HepG2 (cell line): ENCODE measurements around the gene DHRS1. TPM values are rescaled to one million over a fixed set of nuclear protein-coding genes. Genes with fewer than 3 reads are reported as not detected.

Experiments
- ARNT ChIP-seq: fragments of 450-650 bp; IDR thresholded peaks from 2 replicates; pipeline ENCODE4 v1.6.1; 2017
- ATF2 ChIP-seq: sonication (generic); formaldehyde crosslinking; IDR thresholded peaks from 2 replicates; pipeline ENCODE4 v1.4.0; 2020; ENCODE audit warnings: missing genetic modification reagents
- CENPX ChIP-seq: sonication (generic); formaldehyde crosslinking; IDR thresholded peaks from 2 replicates; pipeline ENCODE4 v1.9.0; 2021; ENCODE audit warnings: mild to moderate bottlenecking, missing genetic modification reagents, moderate library complexity
- CREB1 ChIP-seq, 2 experiments: fragments of 450-650 bp in 1 of 2; IDR thresholded peaks; 2 replicates each; pipeline ENCODE4 v1.6.1; 2016 to 2017; ENCODE audit warnings: control low read depth in 1 of 2, mild to moderate bottlenecking in 1 of 2, missing compliant biosample characterization in 1 of 2, missing genetic modification characterization in 1 of 2
- ETV5 ChIP-seq: IDR thresholded peaks from 2 replicates; pipeline ENCODE4 v1.6.1; 2018; ENCODE audit warnings: missing biosample characterization, missing genetic modification reagents, inconsistent platforms, borderline replicate concordance
- HNRNPLL ChIP-seq: fragments of 200-400 bp; formaldehyde crosslinking; IDR thresholded peaks from 2 replicates; pipeline ENCODE4 v1.6.1; 2017; ENCODE audit warnings: mild to moderate bottlenecking, low read depth, low read length; ENCODE audit not compliant: poor library complexity, severe bottlenecking
- HOMEZ ChIP-seq: IDR thresholded peaks from 2 replicates; pipeline ENCODE4 v1.6.1; 2016; ENCODE audit warnings: low read depth
- KDM1A ChIP-seq: IDR thresholded peaks from 2 replicates; pipeline ENCODE4 v1.6.1; 2016; ENCODE audit warnings: missing compliant biosample characterization
- MATR3 ChIP-seq: sonication (generic); formaldehyde crosslinking; IDR thresholded peaks from 2 replicates; pipeline ENCODE4 v1.4.0; 2020; ENCODE audit warnings: missing genetic modification reagents
- MLX ChIP-seq: IDR thresholded peaks from 2 replicates; pipeline ENCODE4 v1.6.1; 2016
- MZF1 ChIP-seq: sonication (generic); formaldehyde crosslinking; IDR thresholded peaks from 2 replicates; pipeline ENCODE4 v1.8.1; 2023; ENCODE audit warnings: mild to moderate bottlenecking, missing genetic modification reagents, borderline replicate concordance
- NFIB ChIP-seq: sonication (generic); formaldehyde crosslinking; IDR thresholded peaks from 2 replicates; pipeline ENCODE4 v1.9.0; 2021; ENCODE audit warnings: missing genetic modification reagents, mild to moderate bottlenecking, borderline replicate concordance
- PHF21A ChIP-seq: sonication (generic); formaldehyde crosslinking; IDR thresholded peaks from 2 replicates; pipeline ENCODE4 v1.5.0; 2020; ENCODE audit warnings: mild to moderate bottlenecking, missing genetic modification reagents
- RBM22 ChIP-seq: fragments of 200-400 bp; formaldehyde crosslinking; optimal IDR thresholded peaks from 2 replicates; pipeline ENCODE3; 2017; ENCODE audit warnings: mild to moderate bottlenecking, low read length, moderate library complexity
- REXO4 ChIP-seq: sonication (generic); formaldehyde crosslinking; IDR thresholded peaks from 2 replicates; pipeline ENCODE4 v1.8.0; 2022; ENCODE audit warnings: missing genetic modification reagents, mild to moderate bottlenecking, borderline replicate concordance
- SNAPC2 ChIP-seq: sonication (generic); formaldehyde crosslinking; IDR thresholded peaks from 2 replicates; pipeline ENCODE4 v1.8.1; 2022; ENCODE audit warnings: mild to moderate bottlenecking, missing genetic modification reagents
- TBP ChIP-seq: sonication (generic); formaldehyde crosslinking; IDR thresholded peaks from 2 replicates; pipeline ENCODE4 v1.5.0; 2020; ENCODE audit warnings: missing genetic modification reagents
- ZBTB20 ChIP-seq: sonication (generic); formaldehyde crosslinking; IDR thresholded peaks from 2 replicates; pipeline ENCODE4 v1.8.1; 2023; ENCODE audit warnings: missing genetic modification reagents, low read depth, mild to moderate bottlenecking, borderline replicate concordance
- ZC3H13 ChIP-seq: sonication (generic); formaldehyde crosslinking; IDR thresholded peaks from 2 replicates; pipeline ENCODE4 v1.8.1; 2023; ENCODE audit warnings: mild to moderate bottlenecking, missing genetic modification reagents, moderate library complexity
- ZNF282 ChIP-seq: fragments of 450-650 bp; IDR thresholded peaks from 2 replicates; pipeline ENCODE4 v1.6.1; 2018; ENCODE audit not compliant: partially characterized antibody
- ZNF432 ChIP-seq: sonication (generic); formaldehyde crosslinking; IDR thresholded peaks from 2 replicates; pipeline ENCODE4 v1.5.0; 2020; ENCODE audit warnings: missing genetic modification reagents, mild to moderate bottlenecking, borderline replicate concordance
- ZNF484 ChIP-seq: sonication (generic); formaldehyde crosslinking; IDR thresholded peaks from 2 replicates; pipeline ENCODE4 v1.5.1; 2020; ENCODE audit warnings: mild to moderate bottlenecking, low read depth, missing genetic modification reagents, borderline replicate concordance
- ZNF629 ChIP-seq: sonication (generic); formaldehyde crosslinking; conservative IDR thresholded peaks from 2 replicates; pipeline ENCODE4 v1.5.0; 2020; ENCODE audit warnings: missing genetic modification reagents
- ZNF672 ChIP-seq: sonication (generic); formaldehyde crosslinking; IDR thresholded peaks from 2 replicates; pipeline ENCODE4 v1.8.1; 2022; ENCODE audit warnings: missing genetic modification reagents
- ZSCAN29 ChIP-seq: sonication (generic); formaldehyde crosslinking; conservative IDR thresholded peaks from 2 replicates; pipeline ENCODE4 v1.4.0; 2020; ENCODE audit warnings: mild to moderate bottlenecking, missing genetic modification reagents
- polyA plus RNA-seq, 8 experiments: library from polyadenylated mRNA; depleted of rRNA in 3 of 8; stranded (reverse) in 7 of 8; unstranded in 1 of 8; fragments of >200 nt; fragmentation: Illumina TruSeq in 4 of 8; extraction: Trizol in 4 of 8; gene quantifications; 2 replicates each; pipeline versions ENCODE4 v1.2.1 to v1.2.3, GENCODE V29; 2011 to 2016; ENCODE audit warnings: low read depth in 4 of 8, missing spikeins in 1 of 8, mixed read lengths in 1 of 8; ENCODE audit not compliant: insufficient read depth in 1 of 8
- total RNA-seq, 5 experiments: library from RNA; depleted of rRNA; stranded (reverse); fragments of >200 nt; fragmentation: Illumina TruSeq; extraction: Trizol; gene quantifications; 2 replicates each; pipeline ENCODE4 v1.2.3, GENCODE V29; 2016; ENCODE audit warnings: low read depth in 1 of 5
- TF ChIP-seq, protein P1 (sequence below): sonication (generic); formaldehyde crosslinking; IDR thresholded peaks from 2 replicates; pipeline ENCODE4 v1.5.0; 2020; ENCODE audit warnings: mild to moderate bottlenecking, missing genetic modification reagents

Gene DHRS1
- total and polyA plus RNA-seq, 2 of the 13 experiments (the other 11 are each of a cell fraction or from before 2014, with no cell fraction given): 49.8 to 60.8 TPM

GRCh38 chr14:24271134-24271833, 28.3 kb downstream of the DHRS1 start, which contains the start of gene RABGGTA (continued):
- TF ChIP-seq HOMEZ (CRISPR knock-in tag) (peak; percentile 100), REXO4 (peak; percentile 93), CREB1 (IDR thresholded peaks at IDR 0.05) (peak; percentile 71; the same call in 1 of the 2 replicates), CREB1 (CRISPR knock-in tag; IDR thresholded peaks at IDR 0.05) (no peak), MLX (CRISPR knock-in tag) (peak; percentile 90), MATR3 (CRISPR knock-in tag) (no peak), KDM1A (CRISPR knock-in tag) (peak; percentile 74; the same call in 1 of the 2 replicates), NFIB (CRISPR knock-in tag) (no peak), ZNF432 (CRISPR knock-in tag) (no peak), MZF1 (CRISPR knock-in tag) (peak; percentile 98), ZNF484 (CRISPR knock-in tag) (peak; percentile 89; the same call in 1 of the 2 replicates), CENPX (no peak), ETV5 (CRISPR knock-in tag) (peak; percentile 94), SNAPC2 (peak; percentile 99), ATF2 (CRISPR knock-in tag) (peak; percentile 97), PHF21A (CRISPR knock-in tag) (peak; percentile 100), ZNF282 (no peak), HNRNPLL (peak; percentile 96), ZNF629 (CRISPR knock-in tag) (peak; percentile 85), ZNF672 (CRISPR knock-in tag) (peak; percentile 66; the same call in 1 of the 2 replicates), ZBTB20 (peak; percentile 98), ARNT (no peak), TBP (CRISPR knock-in tag) (peak; percentile 99), ZC3H13 (peak; percentile 97), ZSCAN29 (CRISPR knock-in tag) (peak; percentile 92), RBM22 (peak; percentile 77)
- TF ChIP-seq, protein P1, sequence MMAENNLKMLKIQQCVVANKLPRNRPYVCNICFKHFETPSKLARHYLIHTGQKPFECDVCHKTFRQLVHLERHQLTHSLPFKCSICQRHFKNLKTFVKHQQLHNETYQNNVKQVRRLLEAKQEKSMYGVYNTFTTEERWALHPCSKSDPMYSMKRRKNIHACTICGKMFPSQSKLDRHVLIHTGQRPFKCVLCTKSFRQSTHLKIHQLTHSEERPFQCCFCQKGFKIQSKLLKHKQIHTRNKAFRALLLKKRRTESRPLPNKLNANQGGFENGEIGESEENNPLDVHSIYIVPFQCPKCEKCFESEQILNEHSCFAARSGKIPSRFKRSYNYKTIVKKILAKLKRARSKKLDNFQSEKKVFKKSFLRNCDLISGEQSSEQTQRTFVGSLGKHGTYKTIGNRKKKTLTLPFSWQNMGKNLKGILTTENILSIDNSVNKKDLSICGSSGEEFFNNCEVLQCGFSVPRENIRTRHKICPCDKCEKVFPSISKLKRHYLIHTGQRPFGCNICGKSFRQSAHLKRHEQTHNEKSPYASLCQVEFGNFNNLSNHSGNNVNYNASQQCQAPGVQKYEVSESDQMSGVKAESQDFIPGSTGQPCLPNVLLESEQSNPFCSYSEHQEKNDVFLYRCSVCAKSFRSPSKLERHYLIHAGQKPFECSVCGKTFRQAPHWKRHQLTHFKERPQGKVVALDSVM: peak; percentile 84
